Measurements from ENCODE around the gene HNRNPC.

- TF ChIP-seq CTCF (IDR thresholded peaks at IDR 0.05 in 2 of 3, conservative IDR thresholded peaks at IDR 0.05 in 1 of 3; ENCODE audit: insufficient read depth in 2 of 3, low read depth in 1 of 3, low read length in 3 of 3), result no peak
- no peak for TF ChIP-seq ZFP30 (CRISPR knock-in tag; IDR thresholded peaks at IDR 0.05; ENCODE audit: borderline replicate concordance)
- no peak for TF ChIP-seq CREB1 (IDR thresholded peaks at IDR 0.05)
- TF ChIP-seq CREB1 (CRISPR knock-in tag; IDR thresholded peaks at IDR 0.05), result no peak
- no peak for TF ChIP-seq HMGXB4 (CRISPR knock-in tag; IDR thresholded peaks at IDR 0.05)
Observed at GRCh38 chr14:21262410-21262809, 6.8 kb downstream of the HNRNPC start.
